Adrenal gland (tissue), 5 donors: ENCODE data around the gene TM7SF3.

ENCODE experiments used
- CTCF ChIP-seq, 6 experiments: fragments of 450-650 bp in 4 of 6; fragments of 200-600 bp in 2 of 6; sonication (generic) in 1 of 6; IDR thresholded peaks; 1 replicate in 5 of 6; 2 replicates in 1 of 6; pipeline versions ENCODE4 v1.5.1 to v1.8.0; 2016 to 2021; ENCODE audit warnings: antibody characterized with exemption in 6 of 6, mild to moderate bottlenecking in 2 of 6, moderate library complexity in 1 of 6
- POLR2A ChIP-seq, 2 donors: fragments of 450-650 bp; IDR thresholded peaks; one replicate each; pipeline ENCODE4 v1.6.1; 2017; ENCODE audit warnings: antibody characterized with exemption in 2 of 2, mild to moderate bottlenecking in 2 of 2, moderate library complexity in 1 of 2
- donor health status: DM: no; HTN: no; CAD: no.

- TF ChIP-seq CTCF (IDR thresholded peaks at IDR 0.05) (no peak), POLR2A (IDR thresholded peaks at IDR 0.05) (no peak)
Observed at GRCh38 chr12:26929590-26929989, 84.6 kb downstream of the TM7SF3 start.
